ENCODE results near the gene COL19A1.
"Not testable (repeated sequence)": the region's sequence is repeated elsewhere in the genome, so short reads cannot be mapped to it uniquely, and the experiment has no call there.

The COL19A1 gene

GRCh38 chr6:69867639-69867976 lies 1.3 kb downstream of the COL19A1 start:
- DNase-seq = no peak

- no peak for DNase-seq
Observed at GRCh38 chr6:69868252-69868804, 2.0 kb downstream of the COL19A1 start.

- DNase-seq = no peak
Observed at GRCh38 chr6:69868961-69869360, 2.6 kb downstream of the COL19A1 start.

GRCh38 chr6:69871107-69871506 lies 4.8 kb downstream of the COL19A1 start:
- DNase-seq = no peak

GRCh38 chr6:69873291-69873690 lies 6.9 kb downstream of the COL19A1 start:
- no peak for DNase-seq

GRCh38 chr6:69875715-69876114 lies 9.4 kb downstream of the COL19A1 start:
- no peak for DNase-seq

- DNase-seq = no peak
Observed at GRCh38 chr6:69878795-69879194, 12.4 kb downstream of the COL19A1 start.

GRCh38 chr6:69880601-69881000 lies 14.2 kb downstream of the COL19A1 start:
- DNase-seq = no peak

- DNase-seq = peak in 1 of 2 donors; percentile 77
Observed at GRCh38 chr6:69881322-69882151, 15.2 kb downstream of the COL19A1 start.

- no peak for DNase-seq
Observed at GRCh38 chr6:69883551-69883950, 17.2 kb downstream of the COL19A1 start.

- DNase-seq = no peak
Observed at GRCh38 chr6:69884231-69884630, 17.9 kb downstream of the COL19A1 start.

GRCh38 chr6:69887026-69887425 lies 20.7 kb downstream of the COL19A1 start:
- DNase-seq = peak in 1 of 2 donors; percentile 10

GRCh38 chr6:69887714-69888345 lies 21.5 kb downstream of the COL19A1 start:
- DNase-seq = no peak

GRCh38 chr6:69888482-69889233 lies 22.3 kb downstream of the COL19A1 start:
- DNase-seq = no peak

- not testable (repeated sequence) for DNase-seq
Observed at GRCh38 chr6:69889234-69889974, 23.0 kb downstream of the COL19A1 start.

- not testable (repeated sequence) for DNase-seq
Observed at GRCh38 chr6:69892561-69892960, 26.2 kb downstream of the COL19A1 start.

GRCh38 chr6:69893266-69893665 lies 26.9 kb downstream of the COL19A1 start:
- DNase-seq = not testable (repeated sequence)

- no peak for DNase-seq
Observed at GRCh38 chr6:69894578-69895347, 28.4 kb downstream of the COL19A1 start.

- DNase-seq = no peak
Observed at GRCh38 chr6:69895396-69895795, 29.0 kb downstream of the COL19A1 start.

GRCh38 chr6:69900869-69901268 lies 34.5 kb downstream of the COL19A1 start:
- DNase-seq = no peak

- no peak for DNase-seq
Observed at GRCh38 chr6:69901361-69901760, 35.0 kb downstream of the COL19A1 start.

GRCh38 chr6:69907981-69908498 lies 41.7 kb downstream of the COL19A1 start:
- no peak for DNase-seq
